GM12878 (cell line): ENCODE measurements around the gene ALG12.

Experiments used
- CBFB ChIP-seq: IDR thresholded peaks from 2 replicates; pipeline ENCODE4 v1.6.1; 2016; ENCODE audit warnings: antibody characterized with exemption, low read depth
- CHD4 ChIP-seq: fragments of 200-600 bp; sonication (generic); IDR thresholded peaks from 2 replicates; pipeline ENCODE4 v1.6.1; 2016; ENCODE audit warnings: mild to moderate bottlenecking
- CTCF ChIP-seq, 3 experiments: IDR thresholded peaks in 2 of 3; conservative IDR thresholded peaks in 1 of 3; 2 replicates each; pipeline ENCODE4 v1.5.1; 2011; ENCODE audit warnings: low read depth in 3 of 3, low read length in 3 of 3, mild to moderate bottlenecking in 3 of 3, control low read depth in 2 of 3, moderate library complexity in 2 of 3, inconsistent platforms in 1 of 3, mixed read lengths in 1 of 3; ENCODE audit not compliant: control insufficient read depth in 2 of 3, insufficient read depth in 1 of 3; ENCODE audit errors: extremely low read depth in 1 of 3
- EZH2 ChIP-seq: IDR thresholded peaks from 2 replicates; pipeline ENCODE4 v1.6.1; 2012; ENCODE audit warnings: low read depth, mild to moderate bottlenecking, control low read depth, inconsistent platforms, low read length, borderline replicate concordance; ENCODE audit not compliant: control insufficient read depth
- POLR2A ChIP-seq: IDR thresholded peaks from 2 replicates; pipeline ENCODE4 v1.6.1; 2011; ENCODE audit warnings: low read depth, mild to moderate bottlenecking, low read length
- RAD21 ChIP-seq: IDR thresholded peaks from 2 replicates; pipeline ENCODE4 v1.6.1; 2011; ENCODE audit warnings: mild to moderate bottlenecking, low read depth, low read length, moderate library complexity; ENCODE audit not compliant: insufficient read depth
- RB1 ChIP-seq: fragments of 450-650 bp; formaldehyde crosslinking; IDR thresholded peaks from 2 replicates; pipeline ENCODE4 v1.6.1; 2017; ENCODE audit warnings: mild to moderate bottlenecking, borderline replicate concordance
- YY1 ChIP-seq: IDR thresholded peaks from 2 replicates; pipeline ENCODE4 v1.6.1; 2011; ENCODE audit warnings: low read depth, mild to moderate bottlenecking, low read length

DNA sequence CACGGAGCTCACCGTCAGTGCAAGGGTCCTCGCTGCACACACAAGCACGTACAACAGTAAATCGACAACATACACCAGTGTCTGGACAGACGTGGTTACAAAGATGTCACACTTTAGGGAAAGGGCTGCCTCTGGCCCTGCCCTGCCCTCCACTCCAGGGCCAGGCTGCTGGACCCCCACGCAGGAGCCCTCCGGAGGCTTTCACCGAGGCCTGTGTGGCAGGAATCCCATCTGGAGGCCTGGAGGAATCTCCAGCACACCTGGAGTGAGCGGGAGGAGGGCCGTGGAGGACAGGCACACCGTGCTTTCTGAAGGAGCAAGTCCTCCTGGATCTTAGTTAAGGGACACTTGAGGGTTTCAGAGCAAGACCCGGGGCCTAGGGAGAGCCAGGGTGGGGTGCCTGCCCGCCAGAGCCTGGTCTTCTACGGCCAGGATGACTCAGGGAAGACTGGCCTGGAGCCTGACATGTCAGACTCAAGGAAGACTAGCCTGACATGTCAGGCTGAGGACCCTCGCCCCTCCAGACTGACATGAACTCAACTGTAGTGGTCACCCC lies 40.2 kb upstream of the ALG12 start:
- TF ChIP-seq EZH2 (no peak), CBFB (no peak), CTCF (IDR thresholded peaks at IDR 0.05 in 2 of 3, conservative IDR thresholded peaks at IDR 0.05 in 1 of 3; ENCODE audit: control insufficient read depth in 2 of 3, extremely low read depth in 1 of 3, insufficient read depth in 1 of 3, low read depth in 3 of 3, low read length in 3 of 3) (no peak), RB1 (no peak), POLR2A (no peak), CHD4 (no peak), YY1 (no peak), RAD21 (no peak)
